GM13977 (cell line): ENCODE measurements around the gene CAMK2G.
A peak's percentile ranks its signal among the peaks of the same experiment; 100 is the strongest.

Experiments
- DNase-seq: peaks from one replicate; pipeline ENCODE4 v3.0.0; 2012; ENCODE audit warnings: low spot score
- CTCF ChIP-seq: IDR thresholded peaks from 2 replicates; pipeline ENCODE4 v1.5.1; 2012; ENCODE audit warnings: mild to moderate bottlenecking, control low read depth; ENCODE audit not compliant: insufficient read depth; ENCODE audit errors: extremely low read depth, missing control alignments
- in situ Hi-C: fragments of 300-500 bp; cut with MboI; formaldehyde crosslinking; loops from one replicate; pipeline ENCODE4 v1.12.0; 2022; ENCODE audit warnings: low sequenced_read_pairs, low pct_unique_long_range_greater_than_20kb, mixed read lengths, inconsistent platforms; ENCODE audit not compliant: unreplicated experiment

The CAMK2G gene

GRCh38 chr10:73889014-73889413, 14.7 kb upstream of the CAMK2G start:
- no peak for TF ChIP-seq CTCF
- peak; percentile 30 for DNase-seq
- in situ Hi-C loops, result loop anchor here (10.0 to 25.0 kb wide), 3 partner anchors 46 to 348 kb away; no protein-coding TSS in a partner anchor

- in situ Hi-C loops, result loop anchor here (10.0 to 25.0 kb wide), 3 partner anchors 46 to 349 kb away; no protein-coding TSS in a partner anchor
- no peak for DNase-seq
- TF ChIP-seq CTCF, result no peak
Measured at GRCh38 chr10:73888514-73888913, 14.2 kb upstream of the CAMK2G start.

- in situ Hi-C loops, result loop anchor here (10.0 to 25.0 kb wide), 3 partner anchors 47 to 350 kb away; no protein-coding TSS in a partner anchor
- DNase-seq, result no peak
- no peak for TF ChIP-seq CTCF
Measured at GRCh38 chr10:73887294-73888039, 13.1 kb upstream of the CAMK2G start.

- DNase-seq, result no peak
- in situ Hi-C loops, result loop anchor here (10.0 to 25.0 kb wide), 3 partner anchors 48 to 351 kb away; no protein-coding TSS in a partner anchor
- no peak for TF ChIP-seq CTCF
Measured at GRCh38 chr10:73886661-73887293, 12.4 kb upstream of the CAMK2G start.

- peak; percentile 76 for DNase-seq
- in situ Hi-C loops, result loop anchor here (10.0 to 25.0 kb wide), 3 partner anchors 49 to 351 kb away; no protein-coding TSS in a partner anchor
Measured at GRCh38 chr10:73886085-73886529, 11.8 kb upstream of the CAMK2G start.

More at GRCh38 chr10:73886085-73886529, 11.8 kb upstream of the CAMK2G start:
- peak; percentile 91 for TF ChIP-seq CTCF
